K562 (cell line): Measurements from ENCODE around the gene WBP1L. TPM values are rescaled to one million over a fixed set of nuclear protein-coding genes. Genes with fewer than 3 reads are reported as not detected.

ENCODE experiments used
- ATF1 ChIP-seq, 2 experiments: fragments of 450-650 bp in 1 of 2; IDR thresholded peaks; 2 replicates each; pipeline ENCODE4 v1.6.1; 2016; ENCODE audit warnings: missing compliant biosample characterization in 1 of 2, missing genetic modification characterization in 1 of 2
- CEBPB ChIP-seq: fragments of 450-650 bp; IDR thresholded peaks from 2 replicates; pipeline ENCODE4 v1.6.1; 2016; ENCODE audit warnings: missing genetic modification characterization, missing compliant biosample characterization
- ERF ChIP-seq: fragments of 450-650 bp; formaldehyde crosslinking; IDR thresholded peaks from 2 replicates; pipeline ENCODE4 v1.4.0; 2020; ENCODE audit warnings: mild to moderate bottlenecking, mixed read lengths
- MEF2D ChIP-seq: conservative IDR thresholded peaks from 2 replicates; pipeline ENCODE4 v1.6.1; 2016; ENCODE audit warnings: low read depth, missing genetic modification characterization, missing compliant biosample characterization
- MGA ChIP-seq: fragments of 450-650 bp; IDR thresholded peaks from 2 replicates; pipeline ENCODE4 v1.6.1; 2016; ENCODE audit warnings: mild to moderate bottlenecking, moderate library complexity
- PHF8 ChIP-seq: fragments of 200-600 bp; sonication (generic); IDR thresholded peaks from 2 replicates; pipeline ENCODE4 v1.6.1; 2012; ENCODE audit warnings: mixed run types, mild to moderate bottlenecking, inconsistent platforms, low read length, moderate library complexity, borderline replicate concordance
- SRSF1 ChIP-seq: fragments of 200-400 bp; formaldehyde crosslinking; IDR thresholded peaks from 2 replicates; pipeline ENCODE4 v1.6.1; 2017; ENCODE audit warnings: mild to moderate bottlenecking, low read depth, low read length, moderate library complexity
- TSHZ1 ChIP-seq: fragments of 250-450 bp; sonication (Bioruptor Pico); IDR thresholded peaks from 2 replicates; pipeline ENCODE4 v1.4.0; 2020; ENCODE audit warnings: mild to moderate bottlenecking, moderate library complexity
- YY1 ChIP-seq, 3 experiments: IDR thresholded peaks; 2 replicates each; pipeline ENCODE4 v1.6.1; 2011; ENCODE audit warnings: low read length in 2 of 3, mild to moderate bottlenecking in 2 of 3, moderate library complexity in 2 of 3, borderline replicate concordance in 1 of 3, control low read depth in 1 of 3, low read depth in 1 of 3; ENCODE audit not compliant: insufficient read depth in 3 of 3, insufficient replicate concordance in 2 of 3, control insufficient read depth in 1 of 3, insufficient read length in 1 of 3; ENCODE audit errors: extremely low read depth in 1 of 3
- ZNF75A ChIP-seq: fragments of 450-650 bp; formaldehyde crosslinking; IDR thresholded peaks from 2 replicates; pipeline ENCODE4 v1.4.0; 2020; ENCODE audit warnings: mild to moderate bottlenecking
- polyA plus RNA-seq, 8 experiments: library from polyadenylated mRNA; depleted of rRNA in 4 of 8; stranded (reverse) in 5 of 8; unstranded in 3 of 8; fragments of >200 nt; fragmentation: Nextera tagmentation in 2 of 8; fragmentation: Illumina TruSeq in 1 of 8; extraction: Ambion mirVana in 2 of 8; extraction: Trizol in 1 of 8; gene quantifications; 2 replicates each; pipeline versions ENCODE4 v1.2.1 to v1.2.3, GENCODE V29; 2011 to 2014; ENCODE audit warnings: inconsistent platforms in 1 of 8, missing spikeins in 1 of 8
- total RNA-seq, 7 experiments: library from RNA; depleted of rRNA in 6 of 7; stranded (reverse); fragments of >200 nt in 6 of 7; fragmentation: Illumina TruSeq in 2 of 7; extraction: Trizol in 2 of 7; gene quantifications; 2 replicates each; pipeline versions ENCODE4 v1.2.1 to v1.2.3, GENCODE V29; 2011 to 2021; ENCODE audit warnings: low replicate concordance in 1 of 7

WBP1L gene
- total and polyA plus RNA-seq, 9 of the 15 experiments (the other 6 are each of a cell fraction or from before 2014, with no cell fraction given): 3.2 to 14.4 (median 11.3) TPM

DNA sequence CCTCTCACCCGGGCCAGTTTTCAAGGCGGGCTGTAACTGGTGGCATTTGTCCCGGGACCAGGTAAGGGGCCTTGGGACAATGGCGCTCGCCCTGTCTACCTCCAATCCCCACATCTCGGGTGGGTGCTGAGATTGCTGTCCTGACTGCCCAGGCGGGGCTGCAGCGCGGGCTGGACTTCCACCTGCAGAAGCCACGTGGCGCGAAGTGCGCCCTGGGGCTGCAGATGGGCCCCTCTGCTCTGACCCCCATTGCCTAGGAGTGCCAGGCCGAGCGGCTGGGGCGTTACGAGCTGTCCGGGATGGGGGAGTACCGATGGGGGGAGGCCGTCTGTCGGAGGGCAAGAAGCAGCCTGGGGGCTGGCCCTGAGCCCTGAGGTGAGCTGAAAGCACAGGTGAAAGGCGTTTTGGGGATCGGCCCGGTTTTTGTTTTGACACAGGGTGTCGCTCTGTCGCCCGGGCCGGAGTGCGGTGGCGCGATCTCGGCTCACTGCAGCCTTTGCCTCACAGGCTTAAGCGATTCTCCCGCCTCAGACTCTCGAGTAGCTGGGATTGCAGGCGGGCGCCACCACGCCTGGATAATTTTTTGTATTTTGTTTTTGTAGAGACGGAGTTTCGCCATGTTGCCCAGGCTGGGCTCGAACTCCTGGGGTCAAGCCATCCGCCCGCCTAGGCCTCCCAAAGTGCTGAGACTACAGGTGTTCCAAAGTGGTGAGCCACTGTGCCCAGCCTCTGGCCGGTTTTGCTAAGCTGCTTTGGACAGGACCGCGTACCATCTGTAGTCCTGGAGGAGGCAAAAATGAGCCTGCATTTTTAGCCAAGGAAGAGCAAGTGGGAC lies 28.9 kb upstream of the WBP1L start, which contains the start of gene SFXN2 (continued):
- TF ChIP-seq MGA (peak; percentile 82), ERF (CRISPR knock-in tag) (no peak), PHF8 (peak; percentile 60; the same call in 1 of the 2 replicates), SRSF1 (no peak), ZNF75A (no peak), TSHZ1 (CRISPR knock-in tag) (no peak), ATF1 (CRISPR knock-in tag; IDR thresholded peaks at IDR 0.05) (no peak), ATF1 (tag; IDR thresholded peaks at IDR 0.05) (no peak), YY1 (IDR thresholded peaks at IDR 0.05; ENCODE audit: borderline replicate concordance in 1 of 3, control insufficient read depth in 1 of 3, extremely low read depth in 1 of 3, insufficient read depth in 3 of 3, insufficient read length in 1 of 3, insufficient replicate concordance in 2 of 3, low read depth in 1 of 3, low read length in 2 of 3) (peak in 1 of 3 experiments; percentile 12), MEF2D (tag) (no peak), CEBPB (no peak)
